Common myeloid progenitor, CD34-positive (primary cell): Measurements from ENCODE around the gene KDM2A.
"Not testable (repeated sequence)": the region's sequence is repeated elsewhere in the genome, so short reads cannot be mapped to it uniquely, and the experiment has no call there.

Experiments
- CTCF ChIA-PET: fragments of 350-600 bp; sonication (Branson Sonifier 250); formaldehyde crosslinking; loops from one replicate; lab custom pipeline; 2021; ENCODE audit warnings: antibody characterized with exemption; lab: Charles Lee
- POLR2A ChIA-PET: fragments of 350-600 bp; sonication (Branson Sonifier 250); formaldehyde crosslinking; loops from one replicate; lab custom pipeline; 2021; ENCODE audit warnings: antibody characterized with exemption; lab: Charles Lee
- DNase-seq, 3 donors: peaks; one replicate each; pipeline versions ENCODE4 v3.0.0 to v3.0.0-alpha.2; 2013
- H3K27ac ChIP-seq, 2 experiments: 1 replicate in 1 of 2; 2 replicates in 1 of 2; pipeline ENCODE4 v1.7.0; 2013; ENCODE audit warnings: inconsistent platforms in 2 of 2, low read length in 2 of 2, mild to moderate bottlenecking in 2 of 2, low read depth in 1 of 2, moderate library complexity in 1 of 2; ENCODE audit not compliant: severe bottlenecking in 2 of 2, insufficient read depth in 1 of 2, poor library complexity in 1 of 2
- H3K27me3 ChIP-seq, 5 experiments: replicated peaks in 2 of 5; 1 replicate in 3 of 5; 2 replicates in 2 of 5; pipeline versions ENCODE4 v1.6.1 to v1.7.0; 2013; ENCODE audit warnings: low read length in 4 of 5, mild to moderate bottlenecking in 2 of 5, moderate library complexity in 2 of 5, inconsistent platforms in 1 of 5; ENCODE audit not compliant: insufficient read depth in 5 of 5, control insufficient read depth in 4 of 5
- H3K36me3 ChIP-seq, 4 experiments: 1 replicate in 2 of 4; 2 replicates in 2 of 4; pipeline versions ENCODE4 v1.6.1 to v1.7.0; 2013; ENCODE audit warnings: low read length in 3 of 4, control low read depth in 1 of 4, mild to moderate bottlenecking in 1 of 4; ENCODE audit not compliant: control insufficient read depth in 4 of 4, insufficient read depth in 4 of 4
- H3K4me1 ChIP-seq, 4 experiments: 1 replicate in 3 of 4; 2 replicates in 1 of 4; pipeline versions ENCODE4 v1.6.1 to v1.7.1; 2013; ENCODE audit warnings: low read length in 3 of 4, mild to moderate bottlenecking in 3 of 4, control low read depth in 1 of 4, inconsistent platforms in 1 of 4, moderate library complexity in 1 of 4; ENCODE audit not compliant: control insufficient read depth in 4 of 4, insufficient read depth in 4 of 4; ENCODE audit errors: control extremely low read depth in 1 of 4
- H3K4me3 ChIP-seq, 7 experiments: 1 replicate in 4 of 7; 2 replicates in 3 of 7; pipeline versions ENCODE4 v1.5.1 to v1.7.0; 2013; ENCODE audit warnings: mild to moderate bottlenecking in 7 of 7, low read length in 6 of 7, moderate library complexity in 6 of 7, inconsistent platforms in 2 of 7, low read depth in 2 of 7, control low read depth in 1 of 7; ENCODE audit not compliant: insufficient read depth in 4 of 7, control insufficient read depth in 1 of 7; ENCODE audit errors: extremely low read depth in 1 of 7
- H3K9me3 ChIP-seq, 5 experiments: 1 replicate in 4 of 5; 2 replicates in 1 of 5; pipeline versions ENCODE4 v1.6.1 to v1.7.1; 2013; ENCODE audit warnings: low read length in 4 of 5, mild to moderate bottlenecking in 2 of 5, inconsistent platforms in 1 of 5, low read depth in 1 of 5, moderate library complexity in 1 of 5; ENCODE audit not compliant: control insufficient read depth in 4 of 5, insufficient read depth in 2 of 5; ENCODE audit errors: control extremely low read depth in 1 of 5
- WGBS: methylation state at CpG from one replicate; pipeline ENCODE4 v1.1.5; 2013; ENCODE audit not compliant: insufficient coverage; 5-methylcytosine and 5-hydroxymethylcytosine counted together

Gene KDM2A

DNA sequence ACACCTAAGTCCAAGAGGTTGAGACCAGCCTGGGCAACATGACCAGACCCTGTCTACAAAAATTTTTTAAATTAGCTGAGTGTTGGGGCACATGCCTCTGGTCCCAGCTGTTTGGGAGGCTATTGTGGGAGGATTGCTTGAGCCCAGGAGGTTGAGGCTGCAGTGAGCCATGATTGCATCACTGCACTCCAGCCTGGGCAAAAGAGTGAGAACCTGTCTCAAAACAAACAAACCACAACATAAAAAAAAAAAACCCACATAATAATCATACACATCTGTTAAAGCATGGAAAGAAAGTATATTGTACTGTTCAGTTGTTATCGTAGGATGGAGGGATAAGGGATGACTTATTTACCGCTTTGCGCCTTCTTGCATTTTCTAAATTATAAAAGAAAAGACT lies 111.3 kb downstream of the KDM2A start:
- Histone ChIP-seq H3K27me3 (no peaks in the 10 kb centered on the region), H3K4me3 (no peak overlapping the region), H3K9me3 (no peaks in the 10 kb centered on the region), H3K4me1 (no peaks in the 10 kb centered on the region), H3K36me3 (peaks cover 6 to 58% (median 36%) of the 10 kb centered on the region in 4 experiments), H3K27ac (no peak overlapping the region)
- no CpG with 5 or more reads among the region's 3 CpGs for WGBS
- POLR2A ChIA-PET, result interaction anchor here (0.6 kb wide), 1 partner anchor 87 kb away, joined by 3 read pairs; no protein-coding TSS in a partner anchor
- DNase-seq, result no peak
- CTCF ChIA-PET, result interaction anchor here (0.8 to 1.2 kb wide), 3 partner anchors 9 to 158 kb away, joined by 3 to 5 read pairs (median 4); no protein-coding TSS in a partner anchor

DNA sequence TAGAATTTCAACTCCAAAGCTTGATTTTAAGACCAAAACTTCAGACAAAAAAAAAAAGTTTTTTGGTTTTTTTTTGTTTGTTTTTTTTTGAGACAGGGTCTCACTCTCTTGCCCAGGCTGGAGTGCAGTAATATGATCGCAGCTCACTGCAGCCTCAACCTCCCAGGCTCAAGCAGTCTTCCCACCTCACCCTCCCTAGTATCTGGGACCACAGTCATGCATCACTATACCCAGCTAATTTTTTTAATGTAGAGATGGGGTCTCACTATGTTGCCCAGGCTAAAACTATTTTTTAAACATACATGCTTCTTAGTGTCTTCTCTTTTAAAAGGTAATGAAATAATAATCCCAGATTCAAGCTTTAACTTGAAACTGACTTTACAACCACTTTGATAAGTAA lies 111.8 kb downstream of the KDM2A start:
- no peak for DNase-seq
- 100% methylated on average over 1 of the region's 1 CpG for WGBS

DNA sequence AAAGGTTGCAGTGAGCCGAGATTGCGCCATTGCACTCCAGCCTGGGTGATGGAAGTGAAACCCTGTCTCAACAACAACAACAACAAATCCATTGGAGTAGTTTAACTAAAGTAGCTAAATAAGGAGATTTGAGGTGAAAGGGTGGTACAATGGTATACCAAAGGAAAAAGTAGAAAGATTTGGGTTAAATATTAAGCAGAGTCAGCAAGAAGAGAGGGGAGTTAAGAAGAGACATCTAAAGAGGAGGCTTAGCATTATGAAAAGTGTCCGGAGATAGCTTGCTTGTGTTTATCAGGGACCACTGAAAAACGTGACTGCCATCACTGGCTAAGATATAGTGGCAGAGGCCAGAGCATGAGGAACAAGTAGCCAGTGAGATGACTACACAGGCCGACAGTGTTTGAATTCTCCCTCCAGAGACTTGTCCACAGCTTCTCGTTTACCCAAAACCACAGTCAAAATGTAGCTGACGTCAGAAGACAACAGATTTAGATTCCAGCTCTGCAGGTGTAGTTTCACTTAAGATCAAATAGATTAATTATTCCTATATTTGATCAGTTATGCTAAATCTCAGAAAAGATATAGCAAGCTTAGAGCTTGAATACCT lies 114.6 kb downstream of the KDM2A start:
- no peak for DNase-seq
- Histone ChIP-seq H3K4me1 (peaks cover 0 to 10% (median 5%) of the 10 kb centered on the region in 4 experiments), H3K36me3 (peaks cover 6 to 46% (median 22%) of the 10 kb centered on the region in 4 experiments), H3K4me3 (no peak overlapping the region), H3K27ac (no peak overlapping the region), H3K9me3 (no peaks in the 10 kb centered on the region), H3K27me3 (no peaks in the 10 kb centered on the region)
- 79% methylated on average over 3 of the region's 7 CpGs for WGBS
- CTCF ChIA-PET, result interaction anchor here (1.1 to 1.7 kb wide), 3 partner anchors 9 to 87 kb away, joined by 3 to 4 read pairs (median 3); no protein-coding TSS in a partner anchor
- POLR2A ChIA-PET, result no interaction called here

More for the DNA sequence above, 111.8 kb downstream of the KDM2A start:
- H3K4me3 ChIP-seq, result no peak overlapping the region
- no peaks in the 10 kb centered on the region for H3K9me3 ChIP-seq
- no peak overlapping the region for H3K27ac ChIP-seq
- H3K27me3 ChIP-seq, result no peaks in the 10 kb centered on the region
- no peaks in the 10 kb centered on the region for H3K4me1 ChIP-seq
- peaks cover 6 to 58% (median 35%) of the 10 kb centered on the region in 4 experiments for H3K36me3 ChIP-seq
- POLR2A ChIA-PET, result interaction anchor here (0.6 kb wide), 2 partner anchors 26 to 87 kb away, joined by 3 read pairs; no protein-coding TSS in a partner anchor
- CTCF ChIA-PET, result interaction anchor here (0.9 to 1.2 kb wide), 2 partner anchors 9 to 158 kb away, joined by 3 to 4 read pairs; no protein-coding TSS in a partner anchor

DNA sequence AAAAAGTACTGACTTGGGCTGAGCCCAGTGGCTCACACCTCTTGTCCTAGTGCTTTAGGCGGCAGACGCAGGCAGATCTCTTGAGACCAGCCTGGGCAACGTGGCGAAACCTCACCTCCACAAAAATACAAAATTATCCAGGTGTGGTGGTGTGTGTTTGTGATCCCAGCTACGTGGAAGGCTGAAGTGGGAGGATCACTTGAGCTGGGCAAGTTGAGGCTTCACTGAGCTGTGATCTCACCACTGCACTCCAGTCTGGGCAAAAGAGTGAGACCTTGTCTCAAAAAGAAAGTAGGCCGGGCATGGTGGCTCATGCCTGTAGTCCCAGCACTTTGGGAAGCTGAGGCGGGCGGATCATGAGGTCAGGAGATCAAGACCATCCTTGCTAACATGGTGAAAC lies 115.5 kb downstream of the KDM2A start:
- H3K4me3 ChIP-seq, POLR2A ChIA-PET, DNase-seq, H3K9me3 ChIP-seq, H3K27ac ChIP-seq, H3K27me3 ChIP-seq: not testable (repeated sequence)
- 100% methylated on average over 2 of the region's 8 CpGs for WGBS
- CTCF ChIA-PET, result interaction anchor here (1.1 kb wide), 1 partner anchor 14 kb away, joined by 3 read pairs; no protein-coding TSS in a partner anchor
- Histone ChIP-seq H3K4me1 (peaks cover 4 to 19% (median 14%) of the 10 kb centered on the region in 4 experiments), H3K36me3 (peaks cover 6 to 39% (median 18%) of the 10 kb centered on the region in 4 experiments)

DNA sequence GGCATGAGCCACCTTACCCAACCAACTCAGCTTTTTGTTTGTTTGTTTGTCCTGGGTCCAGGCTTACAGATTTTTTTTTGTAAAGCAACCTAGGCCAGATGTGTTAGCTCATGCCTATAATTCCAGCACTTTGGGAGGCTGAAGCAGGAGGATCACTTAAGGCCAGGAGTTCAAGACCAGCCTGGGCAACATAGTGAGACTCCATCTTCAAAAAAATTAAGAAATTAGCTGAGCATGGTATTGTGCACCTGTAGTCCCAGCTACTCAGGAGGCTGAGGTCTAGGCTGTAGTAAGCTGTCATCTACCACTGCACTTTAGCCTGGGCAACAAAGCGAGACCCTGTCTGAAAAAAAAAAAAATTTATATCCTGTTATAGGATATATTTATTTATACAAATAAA lies 118.5 kb downstream of the KDM2A start:
- H3K4me1 ChIP-seq, result peaks cover 14 to 41% (median 36%) of the 10 kb centered on the region in 4 experiments
- WGBS, result no CpG with 5 or more reads among the region's 1 CpG
- H3K4me3 ChIP-seq, result no peak overlapping the region
- ChIA-PET CTCF (interaction anchor here (0.8 to 4.7 kb wide), 2 partner anchors 25 to 122 kb away, joined by 3 to 24 read pairs; no protein-coding TSS in a partner anchor), POLR2A (no interaction called here)
- no peaks in the 10 kb centered on the region for H3K27me3 ChIP-seq
- DNase-seq, result no peak
- peaks cover 2 to 19% (median 7%) of the 10 kb centered on the region in 4 experiments for H3K36me3 ChIP-seq
- no peaks in the 10 kb centered on the region for H3K9me3 ChIP-seq
- no peak overlapping the region for H3K27ac ChIP-seq

DNA sequence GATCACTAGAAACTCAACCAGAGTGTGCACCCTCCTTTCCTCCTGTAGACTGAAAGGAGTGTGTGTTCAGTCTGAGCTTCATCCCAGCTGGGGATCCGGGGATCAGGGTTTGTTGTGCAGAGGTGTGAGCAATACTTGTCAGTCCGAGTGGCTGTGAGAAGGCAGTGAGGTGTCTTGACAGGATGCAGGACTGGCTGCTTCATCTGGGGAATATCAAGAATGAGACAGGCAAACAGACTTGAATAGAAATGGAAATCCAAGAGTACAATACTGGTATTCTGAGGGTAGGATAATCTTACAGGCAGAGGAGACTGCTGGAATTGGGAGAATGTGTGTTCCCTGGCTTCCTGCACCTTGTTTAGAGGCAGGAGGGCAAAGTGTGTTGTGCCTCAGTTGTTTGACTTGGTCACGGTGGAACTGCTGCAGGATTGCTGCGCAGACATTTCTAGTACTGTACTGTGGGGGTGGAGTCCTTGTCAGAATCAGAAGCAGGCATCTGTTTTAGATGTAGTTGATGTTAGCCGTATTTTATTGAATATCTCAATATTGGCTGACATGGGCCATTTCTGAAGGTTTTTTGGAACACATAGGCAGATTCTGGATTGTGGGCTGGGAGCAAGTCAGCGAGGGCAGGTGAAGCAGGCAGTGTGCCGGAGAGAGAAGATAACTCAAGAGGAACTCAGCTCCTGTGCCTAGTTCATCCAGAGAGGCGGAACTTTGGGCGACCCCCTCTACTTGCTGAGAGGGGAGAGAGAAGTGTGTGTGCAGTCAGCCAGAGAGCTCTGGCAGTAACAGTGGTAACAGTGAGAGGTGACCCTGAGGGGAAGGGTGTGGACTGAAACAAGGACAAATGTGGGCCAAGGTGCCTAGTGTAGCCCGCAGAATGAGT lies 120.1 kb downstream of the KDM2A start:
- CTCF ChIA-PET, result interaction anchor here (0.6 to 4.7 kb wide), 9 partner anchors 9 to 150 kb away, joined by 3 to 24 read pairs (median 3); no protein-coding TSS in a partner anchor
- WGBS, result 21% methylated on average over 10 of the region's 10 CpGs
- H3K4me3 ChIP-seq, result peak overlapping the region; percentile 32 to 98 (median 58)

More for the DNA sequence above, 120.1 kb downstream of the KDM2A start:
- Histone ChIP-seq H3K4me1 (peaks cover 14 to 43% (median 39%) of the 10 kb centered on the region in 4 experiments), H3K9me3 (no peaks in the 10 kb centered on the region), H3K36me3 (peaks cover 9 to 24% (median 19%) of the 10 kb centered on the region in 4 experiments), H3K27me3 (no peaks in the 10 kb centered on the region), H3K27ac (peak overlapping the region; percentile 22 to 99)
- POLR2A ChIA-PET, result interaction anchor here (0.5 to 2.7 kb wide), 7 partner anchors 13 to 124 kb away, joined by 3 to 17 read pairs (median 4); partner anchors contain the start of genes ANKRD13D and GRK2
- peak in 1 of 3 donors; percentile 21 for DNase-seq
